Lower leg skin (tissue), 4 donors: ENCODE measurements around the gene STPG3. TPM values are rescaled to one million over a fixed set of nuclear protein-coding genes. Genes with fewer than 3 reads are reported as not detected.

Source experiments
- DNase-seq, 2 donors: peaks; one replicate each; pipeline ENCODE4 v3.0.0-alpha.2; 2019; ENCODE audit warnings: low spot score in 2 of 2
- H3K4me3 ChIP-seq: fragments of 200-600 bp; sonication (generic); 2 replicates; pipeline ENCODE4 v1.5.1; 2017; ENCODE audit warnings: mild to moderate bottlenecking, low read depth; ENCODE audit not compliant: poor library complexity, severe bottlenecking
- POLR2A ChIP-seq, 2 donors: fragments of 450-650 bp; IDR thresholded peaks; one replicate each; pipeline ENCODE4 v1.6.1; 2016 to 2017; ENCODE audit warnings: antibody characterized with exemption in 2 of 2, mild to moderate bottlenecking in 1 of 2, moderate library complexity in 1 of 2
- WGBS, 2 donors: methylation state at CpG; one replicate each; pipeline ENCODE4 v1.1.5; 2018; 5-methylcytosine and 5-hydroxymethylcytosine counted together
- intact Hi-C: fragments of 100-400 bp; cut with DNase I; formaldehyde crosslinking; loops from one replicate; pipeline ENCODE4 v1.15.0; 2023; ENCODE audit warnings: low total_unique reads
- total RNA-seq, 4 donors: library from RNA; depleted of rRNA; stranded (reverse); fragments of >200 nt; gene quantifications; one replicate each; pipeline ENCODE4 v1.1.0, GENCODE V29; 2016
- TF ChIP-seq, protein P1 (sequence below), 3 donors: fragments of 450-650 bp; IDR thresholded peaks; one replicate each; pipeline ENCODE4 v1.5.1; 2016; ENCODE audit warnings: antibody characterized with exemption in 3 of 3, mild to moderate bottlenecking in 3 of 3, moderate library complexity in 2 of 3

The STPG3 gene
- total RNA-seq, 4 donors from 2014 or later, result not detected

DNA sequence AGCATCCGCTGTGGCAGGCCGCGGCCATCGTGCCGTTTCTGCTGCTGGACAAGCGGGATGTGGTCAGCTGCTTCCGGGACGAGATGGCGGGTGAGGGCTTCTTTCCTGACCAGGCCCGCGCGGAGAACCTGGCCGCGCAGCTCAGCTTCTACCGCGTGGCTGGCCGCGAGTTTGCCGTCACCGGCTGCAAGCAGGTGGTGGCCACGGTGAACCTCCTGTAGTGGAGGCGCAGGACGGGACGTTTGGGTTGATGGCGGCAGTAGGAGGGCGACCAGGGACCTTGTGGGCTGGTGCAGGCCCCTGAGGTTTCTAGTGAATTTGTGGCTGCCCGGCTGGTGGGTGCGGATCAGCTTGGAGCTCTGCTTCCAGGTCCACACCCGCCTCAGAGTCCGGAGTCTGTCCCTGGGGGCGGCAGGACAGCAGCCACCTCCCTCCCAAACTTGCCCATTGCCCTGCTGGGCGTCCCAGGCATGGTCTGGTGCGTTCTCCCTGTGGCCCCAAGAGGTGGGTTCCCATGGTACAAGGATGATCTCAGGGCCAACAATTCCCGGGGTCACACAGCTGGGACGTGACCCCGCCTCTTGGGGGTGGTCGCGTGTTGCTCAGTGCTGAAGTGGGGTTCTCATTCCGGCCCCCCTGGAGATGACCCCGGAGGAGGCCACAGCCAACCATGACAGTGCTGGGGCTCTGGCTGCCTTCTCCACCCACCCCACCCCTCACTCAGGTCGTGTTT lies 28.8 kb downstream of the STPG3 start:
- TF ChIP-seq, protein P1, sequence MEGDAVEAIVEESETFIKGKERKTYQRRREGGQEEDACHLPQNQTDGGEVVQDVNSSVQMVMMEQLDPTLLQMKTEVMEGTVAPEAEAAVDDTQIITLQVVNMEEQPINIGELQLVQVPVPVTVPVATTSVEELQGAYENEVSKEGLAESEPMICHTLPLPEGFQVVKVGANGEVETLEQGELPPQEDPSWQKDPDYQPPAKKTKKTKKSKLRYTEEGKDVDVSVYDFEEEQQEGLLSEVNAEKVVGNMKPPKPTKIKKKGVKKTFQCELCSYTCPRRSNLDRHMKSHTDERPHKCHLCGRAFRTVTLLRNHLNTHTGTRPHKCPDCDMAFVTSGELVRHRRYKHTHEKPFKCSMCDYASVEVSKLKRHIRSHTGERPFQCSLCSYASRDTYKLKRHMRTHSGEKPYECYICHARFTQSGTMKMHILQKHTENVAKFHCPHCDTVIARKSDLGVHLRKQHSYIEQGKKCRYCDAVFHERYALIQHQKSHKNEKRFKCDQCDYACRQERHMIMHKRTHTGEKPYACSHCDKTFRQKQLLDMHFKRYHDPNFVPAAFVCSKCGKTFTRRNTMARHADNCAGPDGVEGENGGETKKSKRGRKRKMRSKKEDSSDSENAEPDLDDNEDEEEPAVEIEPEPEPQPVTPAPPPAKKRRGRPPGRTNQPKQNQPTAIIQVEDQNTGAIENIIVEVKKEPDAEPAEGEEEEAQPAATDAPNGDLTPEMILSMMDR (IDR thresholded peaks at IDR 0.05), result no peak
- no peak for TF ChIP-seq POLR2A (IDR thresholded peaks at IDR 0.05)
- intact Hi-C loops, result no loop called here
- no peak for DNase-seq
- 74 to 83% methylated on average over 27 to 40 of the region's 41 CpGs for WGBS, 2 donors
- no peak overlapping the region for H3K4me3 ChIP-seq

DNA sequence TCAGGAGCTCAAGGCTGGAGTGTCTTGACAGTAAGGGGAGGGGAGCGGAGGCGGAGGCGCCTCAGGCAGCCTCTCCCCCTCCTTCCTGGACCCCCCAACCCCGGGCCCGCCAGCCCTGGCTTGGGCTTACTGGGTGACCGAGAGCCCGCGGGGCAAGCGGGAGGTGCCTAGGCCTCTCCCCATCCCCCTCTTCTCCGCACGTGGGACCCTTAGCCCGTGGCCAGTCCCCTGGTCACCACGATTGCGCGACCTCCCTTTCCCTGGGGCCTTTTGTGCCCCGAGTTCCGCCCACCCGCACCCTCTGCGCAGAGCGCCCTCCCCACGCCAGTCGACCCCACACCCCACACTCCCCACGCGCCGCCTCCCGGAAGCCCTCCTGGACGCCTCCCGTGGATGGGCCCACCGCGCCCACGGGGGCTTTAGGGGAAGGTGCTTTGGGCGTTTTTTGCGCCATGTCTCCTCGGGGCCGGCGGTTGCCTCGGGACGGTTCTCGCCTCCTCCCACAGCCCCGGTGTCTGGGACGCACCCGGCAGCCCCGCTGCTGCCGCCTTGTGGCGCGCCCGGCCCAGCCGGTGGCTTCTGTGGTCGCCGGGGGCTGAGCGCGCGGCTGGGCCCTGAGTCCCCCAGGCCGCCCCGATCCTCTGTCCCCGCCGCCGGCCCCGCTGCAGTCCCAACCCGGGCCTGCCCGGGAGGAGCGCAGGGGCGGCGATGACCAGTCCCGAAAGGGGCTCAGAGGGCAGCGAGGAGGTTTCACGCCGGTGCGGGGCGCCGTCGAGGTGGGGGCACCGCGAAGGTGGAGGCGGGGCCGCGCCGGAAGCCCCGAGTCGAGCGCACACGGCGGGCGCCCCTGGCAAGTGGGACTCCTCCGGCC lies 29.6 kb downstream of the STPG3 start:
- H3K4me3 ChIP-seq, result no peak overlapping the region
- TF ChIP-seq, protein P1 (IDR thresholded peaks at IDR 0.05), result no peak
- no peak for TF ChIP-seq POLR2A (IDR thresholded peaks at IDR 0.05)
- 49 to 50% methylated on average over 46 to 81 of the region's 85 CpGs for WGBS, 2 donors
- no peak for DNase-seq
- intact Hi-C loops, result no loop called here

DNA sequence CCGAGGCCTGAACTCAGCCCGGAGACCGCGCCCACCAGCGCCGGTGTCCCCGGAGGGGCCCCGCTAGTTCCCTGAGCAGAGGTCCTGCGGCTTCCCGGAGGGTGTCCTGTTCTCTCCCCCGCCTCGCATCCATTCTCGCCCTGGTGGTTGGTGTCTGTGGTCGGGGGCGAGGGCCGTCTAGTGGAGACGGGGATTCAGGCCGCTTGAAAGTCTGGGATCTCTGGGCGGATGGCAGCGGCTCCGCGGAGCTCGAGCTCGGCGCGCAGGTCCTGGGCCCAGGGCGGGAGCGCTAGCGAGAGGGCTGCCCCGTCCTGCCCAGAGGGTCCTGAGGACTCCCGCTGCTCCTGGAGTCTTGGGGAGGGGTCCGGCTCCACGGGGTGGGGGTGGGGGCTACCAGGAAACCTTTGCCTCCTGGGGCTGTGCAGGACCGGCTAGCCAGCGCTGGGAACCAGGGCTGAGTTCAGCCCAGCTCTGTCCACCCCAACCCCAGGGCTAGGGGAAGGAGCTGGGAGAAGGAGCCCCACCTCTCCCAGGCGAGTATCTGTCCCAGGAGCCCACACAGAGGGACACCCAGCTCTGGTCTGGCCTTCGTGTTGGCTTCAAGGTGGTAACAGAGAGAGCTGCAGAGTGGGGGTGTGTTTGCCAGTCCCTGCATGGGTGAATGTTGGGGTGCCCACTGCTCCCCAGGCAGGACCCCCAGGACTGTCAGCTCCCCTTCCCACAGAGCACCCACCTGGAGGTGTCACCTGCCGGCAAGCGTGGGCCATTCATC lies 30.4 kb downstream of the STPG3 start:
- TF ChIP-seq, protein P1 (IDR thresholded peaks at IDR 0.05), result no peak
- TF ChIP-seq POLR2A (IDR thresholded peaks at IDR 0.05), result no peak
- WGBS, 2 donors, result 47 to 73% methylated on average over 32 to 36 of the region's 39 CpGs
- no peak for DNase-seq
- intact Hi-C loops, result no loop called here
- H3K4me3 ChIP-seq, result no peak overlapping the region

DNA sequence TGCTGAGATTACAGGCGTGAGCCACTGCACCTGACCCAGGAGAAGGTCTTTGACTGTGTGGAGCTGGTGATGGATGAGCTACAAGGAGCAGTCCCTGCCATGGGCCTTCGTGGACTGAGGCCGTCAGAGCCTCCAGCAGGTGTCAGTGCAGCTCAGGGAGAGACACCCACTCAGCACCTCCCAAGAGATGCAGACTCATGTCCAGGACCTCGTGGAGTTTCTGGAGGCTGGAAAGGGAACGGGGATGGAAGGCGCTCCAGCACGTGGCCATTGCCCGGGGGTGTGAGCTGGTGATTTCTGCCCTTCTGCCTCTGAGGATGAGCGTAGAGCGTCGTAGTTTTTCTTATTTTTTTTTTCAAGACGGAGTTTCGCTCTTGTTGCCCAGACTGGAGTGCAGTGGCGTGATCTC lies 35.9 kb downstream of the STPG3 start:
- DNase-seq, result no peak
- WGBS, 2 donors, result 44 to 46% methylated on average over 14 of the region's 14 CpGs
- TF ChIP-seq POLR2A (IDR thresholded peaks at IDR 0.05), result no peak
- H3K4me3 ChIP-seq, result no peak overlapping the region
- intact Hi-C loops, result no loop called here

DNA sequence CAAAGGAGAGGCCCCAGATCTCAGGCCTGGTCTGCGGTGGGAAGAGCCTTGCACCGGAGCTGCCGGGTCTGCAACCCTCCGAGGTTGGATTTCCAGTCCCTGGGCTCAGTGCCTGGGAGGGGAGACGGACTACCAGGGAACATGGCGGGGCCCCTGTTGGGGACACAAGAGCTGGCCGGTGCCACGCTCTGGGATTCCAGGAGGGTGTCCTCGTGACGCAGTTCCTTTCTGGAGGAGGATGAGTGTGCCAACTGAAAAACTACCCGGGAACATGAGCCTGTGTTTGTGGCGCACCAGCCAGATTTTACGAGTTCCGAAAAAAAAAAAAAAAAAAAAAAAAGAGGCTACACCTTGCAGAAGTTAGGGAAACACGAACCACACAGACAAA lies 42.0 kb downstream of the STPG3 start:
- intact Hi-C loops, result no loop called here
- no peak overlapping the region for H3K4me3 ChIP-seq
- no peak for TF ChIP-seq POLR2A (IDR thresholded peaks at IDR 0.05)
- TF ChIP-seq, protein P1 (IDR thresholded peaks at IDR 0.05), result no peak
- no peak for DNase-seq
- WGBS, 2 donors, result 68 to 69% methylated on average over 13 to 15 of the region's 15 CpGs
